Subcutaneous adipose tissue (tissue), 4 donors: Measurements from ENCODE around the gene PNMA6E. TPM values are rescaled to one million over a fixed set of nuclear protein-coding genes. Genes with fewer than 3 reads are reported as not detected.

Experiments used
- CTCF ChIP-seq: fragments of 450-650 bp; IDR thresholded peaks from one replicate; pipeline ENCODE4 v1.5.1; 2016; ENCODE audit warnings: low read depth, mild to moderate bottlenecking, control low read depth, antibody characterized with exemption, moderate library complexity
- total RNA-seq, 4 donors: library from RNA; depleted of rRNA; stranded (reverse); fragments of >200 nt; gene quantifications; one replicate each; pipeline ENCODE4 v1.1.0, GENCODE V29; 2016

PNMA6E gene
- total RNA-seq, 4 donors from 2014 or later: not detected

GRCh38 chrX:153446950-153447580, 45.9 kb upstream of the PNMA6E start:
- no peak for TF ChIP-seq CTCF

GRCh38 chrX:153446636-153446936, 45.4 kb upstream of the PNMA6E start:
- no peak for TF ChIP-seq CTCF

- TF ChIP-seq CTCF: no peak
These were observed 44.9 kb upstream of the PNMA6E start, which contains the start of gene TREX2 for GRCh38 chrX:153445856-153446635. Gene TREX2 (minus strand): TSS chrX:153446056. CDS start chrX:153445430, 626 bp downstream.

GRCh38 chrX:153445106-153445855, 44.1 kb upstream of the PNMA6E start:
- TF ChIP-seq CTCF: no peak

GRCh38 chrX:153444333-153445011, 43.3 kb upstream of the PNMA6E start:
- no peak for TF ChIP-seq CTCF

GRCh38 chrX:153443476-153444332, 42.6 kb upstream of the PNMA6E start:
- TF ChIP-seq CTCF: no peak
